T-cell (primary cell): Measurements from ENCODE around the gene TUFT1. TPM values are rescaled to one million over a fixed set of nuclear protein-coding genes. Genes with fewer than 3 reads are reported as not detected.

Source experiments
- ATAC-seq, 4 experiments: fragments of 200-7000 bp in 3 of 4; fragments of 150-1000 bp in 1 of 4; cut with Tn5 transposase; replicated peaks in 1 of 4; 1 replicate in 3 of 4; 2 replicates in 1 of 4; pipeline ENCODE4 v1.10.0; 2021; ENCODE audit warnings: moderate library complexity in 3 of 4, mild to moderate bottlenecking in 2 of 4, moderate number of reproducible peaks in 1 of 4
- CTCF ChIA-PET, 2 donors: fragments of 300-600 bp; sonication (Branson Sonifier 250); formaldehyde crosslinking; loops; one replicate each; lab custom pipeline; 2022; ENCODE audit warnings: antibody characterized with exemption in 2 of 2; lab: Charles Lee
- POLR2A ChIA-PET, 2 donors: fragments of 300-600 bp; sonication (Branson Sonifier 250); formaldehyde crosslinking; loops; one replicate each; lab custom pipeline; 2022; ENCODE audit warnings: antibody characterized with exemption in 2 of 2; lab: Charles Lee
- DNase-seq, 35 experiments: peaks; one replicate each; pipeline versions ENCODE4 v3.0.0 to v3.0.0-alpha.2; 2013 to 2023
- H3K27ac ChIP-seq: one replicate; pipeline ENCODE4 v1.5.1; 2013; ENCODE audit warnings: low read length
- H3K27me3 ChIP-seq, 2 experiments: replicated peaks in 1 of 2; 1 replicate in 1 of 2; 2 replicates in 1 of 2; pipeline versions ENCODE4 v1.6.1 to v1.7.0; 2013; ENCODE audit warnings: low read length in 1 of 2, mixed read lengths in 1 of 2; ENCODE audit not compliant: control insufficient read depth in 2 of 2, insufficient read depth in 2 of 2; ENCODE audit errors: extremely low read depth in 1 of 2
- H3K36me3 ChIP-seq, 2 donors: 1 replicate in 1 of 2; 2 replicates in 1 of 2; pipeline versions ENCODE4 v1.6.1 to v1.7.0; 2013; ENCODE audit warnings: low read length in 1 of 2; ENCODE audit not compliant: control insufficient read depth in 2 of 2, insufficient read depth in 1 of 2; ENCODE audit errors: extremely low read depth in 1 of 2
- H3K4me1 ChIP-seq, 2 experiments: 1 replicate in 1 of 2; 2 replicates in 1 of 2; pipeline versions ENCODE4 v1.6.1 to v1.7.0; 2013; ENCODE audit warnings: low read length in 2 of 2, mixed read lengths in 1 of 2; ENCODE audit not compliant: insufficient read depth in 2 of 2, control insufficient read depth in 1 of 2; ENCODE audit errors: extremely low read depth in 1 of 2
- H3K4me3 ChIP-seq, 2 donors: 1 replicate in 1 of 2; 2 replicates in 1 of 2; pipeline versions ENCODE4 v1.5.1 to v1.7.0; 2013; ENCODE audit warnings: mild to moderate bottlenecking in 2 of 2, low read length in 1 of 2, moderate library complexity in 1 of 2; ENCODE audit not compliant: control insufficient read depth in 1 of 2; ENCODE audit errors: extremely low read depth in 1 of 2
- H3K9me3 ChIP-seq: 2 replicates; pipeline ENCODE4 v1.7.0; 2013
- H3K27ac Mint-ChIP-seq, 2 donors: one replicate each; pipeline ENCODE4 v1.8.0; 2020 to 2021; ENCODE audit warnings: mild to moderate bottlenecking in 2 of 2, mixed read lengths in 2 of 2
- H3K27me3 Mint-ChIP-seq, 2 donors: one replicate each; pipeline ENCODE4 v1.8.0; 2021 to 2022; ENCODE audit warnings: mixed read lengths in 2 of 2
- H3K36me3 Mint-ChIP-seq: one replicate; pipeline ENCODE4 v1.8.0; 2021; ENCODE audit warnings: mixed read lengths
- H3K4me1 Mint-ChIP-seq, 3 donors: one replicate each; pipeline ENCODE4 v1.8.0; 2020 to 2022; ENCODE audit warnings: mixed read lengths in 3 of 3, mild to moderate bottlenecking in 1 of 3
- H3K4me3 Mint-ChIP-seq, 3 donors: one replicate each; pipeline ENCODE4 v1.8.0; 2020 to 2022; ENCODE audit warnings: mild to moderate bottlenecking in 3 of 3, mixed read lengths in 3 of 3, moderate library complexity in 3 of 3
- H3K9me3 Mint-ChIP-seq, 3 donors: one replicate each; pipeline ENCODE4 v1.8.0; 2020 to 2022; ENCODE audit warnings: mixed read lengths in 3 of 3
- WGBS: methylation state at CpG from one replicate; pipeline ENCODE4 v1.1.5; 2013; ENCODE audit warnings: missing lambda C conversion rate; ENCODE audit not compliant: insufficient coverage; 5-methylcytosine and 5-hydroxymethylcytosine counted together
- total RNA-seq, 35 experiments: library from RNA in 6 of 35; stranded (reverse) in 6 of 35; fragments of 120-200 nt in 1 of 35; gene quantifications; one replicate each; pipeline versions ENCODE4 v1.2.1 to v1.2.4 and lab custom pipeline; 2013 to 2026

Gene TUFT1
- total RNA-seq, 5 donors from 2014 or later (not counting 1 experiment from before 2014, with no cell fraction given): 2.8 to 5.5 (median 4.3) TPM

GRCh38 chr1:151562661-151563060 is 22.6 kb downstream of the TUFT1 start:
- ATAC-seq: no peak
- Mint-ChIP-seq H3K4me1 (no peaks in the 10 kb centered on the region), H3K27me3 (peaks cover 3 to 4% of the 10 kb centered on the region in 2 donors), H3K36me3 (peaks cover 7% of the 10 kb centered on the region), H3K9me3 (no peaks in the 10 kb centered on the region), H3K27ac (no peak overlapping the region), H3K4me3 (no peak overlapping the region)
- no peaks in the 10 kb centered on the region for H3K4me1 ChIP-seq
- no peaks in the 10 kb centered on the region for H3K9me3 ChIP-seq
- no peak overlapping the region for H3K27ac ChIP-seq
- POLR2A ChIA-PET: no interaction called here
- no peaks in the 10 kb centered on the region for H3K36me3 ChIP-seq
- H3K27me3 ChIP-seq: no peaks in the 10 kb centered on the region
- DNase-seq: no peak
- no CpG with 5 or more reads among the region's 1 CpG for WGBS
- no peak overlapping the region for H3K4me3 ChIP-seq
- CTCF ChIA-PET: interaction anchor here in 1 of 2 donors (0.6 kb wide), 1 partner anchor 87 kb away, joined by 3 read pairs; no protein-coding TSS in a partner anchor

- Histone ChIP-seq H3K27me3 (no peaks in the 10 kb centered on the region), H3K4me1 (no peaks in the 10 kb centered on the region), H3K36me3 (no peaks in the 10 kb centered on the region), H3K4me3 (no peak overlapping the region), H3K27ac (no peak overlapping the region), H3K9me3 (no peaks in the 10 kb centered on the region)
- no peak for ATAC-seq
- peaks cover 7% of the 10 kb centered on the region for H3K36me3 Mint-ChIP-seq
- H3K4me3 Mint-ChIP-seq: no peak overlapping the region
- no peaks in the 10 kb centered on the region for H3K9me3 Mint-ChIP-seq
- no CpG with 5 or more reads among the region's 2 CpGs for WGBS
- ChIA-PET CTCF (no interaction called here), POLR2A (no interaction called here)
- H3K27me3 Mint-ChIP-seq: peaks cover 3 to 4% of the 10 kb centered on the region in 2 donors
- H3K27ac Mint-ChIP-seq: no peak overlapping the region
- DNase-seq: no peak
- peaks cover 0 to 5% (median 4%) of the 10 kb centered on the region in 3 donors for H3K4me1 Mint-ChIP-seq
These were observed 23.3 kb downstream of the TUFT1 start for GRCh38 chr1:151563376-151563775.

- Histone ChIP-seq H3K27ac (no peak overlapping the region), H3K27me3 (no peaks in the 10 kb centered on the region), H3K36me3 (no peaks in the 10 kb centered on the region), H3K9me3 (no peaks in the 10 kb centered on the region), H3K4me1 (no peaks in the 10 kb centered on the region), H3K4me3 (no peak overlapping the region)
- Mint-ChIP-seq H3K27ac (no peak overlapping the region), H3K27me3 (no peaks in the 10 kb centered on the region), H3K36me3 (peaks cover 8% of the 10 kb centered on the region), H3K9me3 (no peaks in the 10 kb centered on the region), H3K4me1 (peaks cover 0 to 15% (median 7%) of the 10 kb centered on the region in 3 donors), H3K4me3 (no peak overlapping the region)
- DNase-seq: no peak
- WGBS: 68% methylated on average over 2 of the region's 5 CpGs
- ATAC-seq: no peak
- ChIA-PET POLR2A (no interaction called here), CTCF (interaction anchor here (0.7 to 1.3 kb wide), 2 partner anchors 10 to 1664 kb away, joined by 3 read pairs; no protein-coding TSS in a partner anchor)
These were observed 25.5 kb downstream of the TUFT1 start for GRCh38 chr1:151565502-151566189.

GRCh38 chr1:151568626-151569088 is 28.5 kb downstream of the TUFT1 start:
- no peaks in the 10 kb centered on the region for H3K9me3 ChIP-seq
- no peak overlapping the region for H3K4me3 ChIP-seq
- ATAC-seq: peak; percentile 77 to 90 (median 78)
- H3K27me3 ChIP-seq: no peaks in the 10 kb centered on the region
- peak in 25 of 35 experiments; percentile 0 to 37 (median 8) for DNase-seq
- H3K4me1 Mint-ChIP-seq: peaks cover 0 to 15% (median 7%) of the 10 kb centered on the region in 3 donors
- no peaks in the 10 kb centered on the region for H3K9me3 Mint-ChIP-seq
- H3K36me3 Mint-ChIP-seq: peaks cover 8% of the 10 kb centered on the region
- H3K27ac Mint-ChIP-seq: peak overlapping the region; percentile 49 to 61
- H3K27ac ChIP-seq: peak overlapping the region; percentile 54
- ChIA-PET CTCF (interaction anchor here (0.6 to 1.3 kb wide), 3 partner anchors 25 to 58 kb away, joined by 3 to 4 read pairs (median 3); partner anchors contain the start of gene CGN (in 1 of the 2)), POLR2A (interaction anchor here in 1 of 2 donors (0.6 kb wide), 1 partner anchor 123 kb away, joined by 15 read pairs; no protein-coding TSS in a partner anchor)
- WGBS: no CpG with 5 or more reads among the region's 3 CpGs
- no peak overlapping the region for H3K4me3 Mint-ChIP-seq
- H3K36me3 ChIP-seq: no peaks in the 10 kb centered on the region
- H3K27me3 Mint-ChIP-seq: no peaks in the 10 kb centered on the region
- H3K4me1 ChIP-seq: no peaks in the 10 kb centered on the region

- no peak overlapping the region for H3K27ac Mint-ChIP-seq
- ATAC-seq: no peak
These were observed 30.7 kb downstream of the TUFT1 start for GRCh38 chr1:151570819-151571218.

GRCh38 chr1:151574575-151575529 is 34.7 kb downstream of the TUFT1 start:
- no peak overlapping the region for H3K27ac ChIP-seq
- no peak overlapping the region for H3K4me3 ChIP-seq
- no peaks in the 10 kb centered on the region for H3K36me3 ChIP-seq
- Mint-ChIP-seq H3K36me3 (peaks cover 7% of the 10 kb centered on the region), H3K27ac (no peak overlapping the region), H3K4me1 (no peaks in the 10 kb centered on the region), H3K27me3 (no peaks in the 10 kb centered on the region), H3K9me3 (no peaks in the 10 kb centered on the region), H3K4me3 (no peak overlapping the region)
- H3K4me1 ChIP-seq: no peaks in the 10 kb centered on the region
- POLR2A ChIA-PET: no interaction called here
- H3K27me3 ChIP-seq: no peaks in the 10 kb centered on the region
- DNase-seq (no peak), ATAC-seq (no peak)
- CTCF ChIA-PET: interaction anchor here in 1 of 2 donors (0.6 to 1.2 kb wide), 2 partner anchors 109 to 164 kb away, joined by 3 read pairs; no protein-coding TSS in a partner anchor
- H3K9me3 ChIP-seq: no peaks in the 10 kb centered on the region
- 84% methylated on average over 5 of the region's 12 CpGs for WGBS

More at GRCh38 chr1:151570819-151571218, 30.7 kb downstream of the TUFT1 start:
- ChIA-PET CTCF (interaction anchor here in 1 of 2 donors (0.9 kb wide), 1 partner anchor 23 kb away, joined by 5 read pairs; no protein-coding TSS in a partner anchor), POLR2A (no interaction called here)
- Histone ChIP-seq H3K36me3 (no peaks in the 10 kb centered on the region), H3K27ac (no peak overlapping the region), H3K27me3 (no peaks in the 10 kb centered on the region), H3K9me3 (no peaks in the 10 kb centered on the region), H3K4me1 (no peaks in the 10 kb centered on the region), H3K4me3 (no peak overlapping the region)
- H3K4me1 Mint-ChIP-seq: peaks cover 0 to 15% (median 7%) of the 10 kb centered on the region in 3 donors
- no peaks in the 10 kb centered on the region for H3K27me3 Mint-ChIP-seq
- H3K4me3 Mint-ChIP-seq: no peak overlapping the region
- H3K9me3 Mint-ChIP-seq: no peaks in the 10 kb centered on the region
- 100% methylated on average over 1 of the region's 1 CpG for WGBS
- no peak for DNase-seq
- H3K36me3 Mint-ChIP-seq: peaks cover 15% of the 10 kb centered on the region
